ENCODE data around the gene TMEM245. TPM values are rescaled to one million over a fixed set of nuclear protein-coding genes. Genes with fewer than 3 reads are reported as not detected.

The TMEM245 gene
- polyA plus RNA-seq, 3 donors = 6.9 to 11.3 (median 9.7) TPM

GRCh38 chr9:109163194-109163593 is 43.4 kb upstream of the TMEM245 start:
- H3K4me1 ChIP-seq (ENCODE audit: control insufficient read depth in 1 of 2, insufficient read depth in 2 of 2, low read length in 2 of 2) = no peaks in the 10 kb centered on the region
- no CpG with 5 or more reads among the region's 1 CpG for WGBS (ENCODE audit: insufficient coverage)
- no peak overlapping the region for H3K4me3 Mint-ChIP-seq
- no peaks in the 10 kb centered on the region for H3K36me3 Mint-ChIP-seq
- H3K9me3 ChIP-seq (replicated peaks in 1 of 2; ENCODE audit: control insufficient read depth in 1 of 2, insufficient read depth in 1 of 2, low read length in 2 of 2) = peaks cover 6% of the 10 kb centered on the region in 2 donors
- intact Hi-C loops (cut with micrococcal nuclease) = no loop called here
- no peaks in the 10 kb centered on the region for H3K79me2 ChIP-seq (ENCODE audit: insufficient read depth, low read length)
- DNase-seq = no peak
- peaks cover 48 to 71% (median 49%) of the 10 kb centered on the region in 3 donors for H3K27me3 Mint-ChIP-seq (ENCODE audit: low read depth in 3 of 3)
- no peak overlapping the region for H3K27ac ChIP-seq (ENCODE audit: low read depth in 1 of 2, low read length in 2 of 2)
- no peak overlapping the region for H3K27ac Mint-ChIP-seq
- H3K4me2 ChIP-seq (replicated peaks; ENCODE audit: extremely low read depth, low read length, poor library complexity, severe bottlenecking) = no peak overlapping the region
- H3K9ac ChIP-seq (ENCODE audit: insufficient read depth, low read length, poor library complexity, severe bottlenecking) = no peak overlapping the region
- peaks cover 5% of the 10 kb centered on the region for H3K4me1 Mint-ChIP-seq
- no peaks in the 10 kb centered on the region for H4K20me1 ChIP-seq (ENCODE audit: insufficient read depth, low read length)
- H3K36me3 ChIP-seq (replicated peaks in 1 of 2; ENCODE audit: control insufficient read depth in 1 of 2, insufficient read depth in 2 of 2, low read length in 2 of 2) = no peaks in the 10 kb centered on the region
- H3K9me3 Mint-ChIP-seq = peaks cover 0 to 17% (median 9%) of the 10 kb centered on the region in 7 donors
- H2AFZ ChIP-seq (ENCODE audit: insufficient read depth, low read depth, low read length, poor library complexity, severe bottlenecking) = no peak overlapping the region
- peaks cover 33 to 46% of the 10 kb centered on the region in 2 donors for H3K27me3 ChIP-seq (ENCODE audit: control insufficient read depth in 2 of 2, insufficient read depth in 2 of 2, low read length in 2 of 2)
- no peak overlapping the region for H3K4me3 ChIP-seq (replicated peaks in 1 of 3; ENCODE audit: low read depth in 2 of 3, low read length in 3 of 3)
- TF ChIP-seq CTCF (IDR thresholded peaks at IDR 0.05) = no peak

- Mint-ChIP-seq H3K4me3 (no peak overlapping the region), H3K27me3 (ENCODE audit: low read depth in 3 of 3) (peaks cover 45 to 66% (median 49%) of the 10 kb centered on the region in 3 donors), H3K4me1 (peaks cover 5% of the 10 kb centered on the region), H3K9me3 (peaks cover 0 to 16% (median 9%) of the 10 kb centered on the region in 7 donors), H3K36me3 (no peaks in the 10 kb centered on the region), H3K27ac (no peak overlapping the region)
- H2AFZ ChIP-seq (ENCODE audit: insufficient read depth, low read depth, low read length, poor library complexity, severe bottlenecking) = no peak overlapping the region
- no peak for DNase-seq
- intact Hi-C loops (cut with micrococcal nuclease) = no loop called here
- H3K79me2 ChIP-seq (ENCODE audit: insufficient read depth, low read length) = no peaks in the 10 kb centered on the region
- H3K9ac ChIP-seq (ENCODE audit: insufficient read depth, low read length, poor library complexity, severe bottlenecking) = no peak overlapping the region
- no peak overlapping the region for H3K27ac ChIP-seq (ENCODE audit: low read depth in 1 of 2, low read length in 2 of 2)
- no peak for TF ChIP-seq CTCF (IDR thresholded peaks at IDR 0.05)
- 71% methylated on average over 1 of the region's 3 CpGs for WGBS (ENCODE audit: insufficient coverage)
- no peaks in the 10 kb centered on the region for H3K4me1 ChIP-seq (ENCODE audit: control insufficient read depth in 1 of 2, insufficient read depth in 2 of 2, low read length in 2 of 2)
- no peak overlapping the region for H3K4me2 ChIP-seq (replicated peaks; ENCODE audit: extremely low read depth, low read length, poor library complexity, severe bottlenecking)
- H3K9me3 ChIP-seq (replicated peaks in 1 of 2; ENCODE audit: control insufficient read depth in 1 of 2, insufficient read depth in 1 of 2, low read length in 2 of 2) = peaks cover 6% of the 10 kb centered on the region in 2 donors
- H4K20me1 ChIP-seq (ENCODE audit: insufficient read depth, low read length) = no peaks in the 10 kb centered on the region
- peaks cover 28 to 40% of the 10 kb centered on the region in 2 donors for H3K27me3 ChIP-seq (ENCODE audit: control insufficient read depth in 2 of 2, insufficient read depth in 2 of 2, low read length in 2 of 2)
- H3K4me3 ChIP-seq (replicated peaks in 1 of 3; ENCODE audit: low read depth in 2 of 3, low read length in 3 of 3) = no peak overlapping the region
- H3K36me3 ChIP-seq (replicated peaks in 1 of 2; ENCODE audit: control insufficient read depth in 1 of 2, insufficient read depth in 2 of 2, low read length in 2 of 2) = no peaks in the 10 kb centered on the region
Observed at GRCh38 chr9:109162677-109163076, 42.9 kb upstream of the TMEM245 start.

Data from CD14-positive monocyte (primary cell).